ENCODE measurements around the gene DHH.

The DHH gene

GRCh38 chr12:49061157-49061650 is 33.4 kb downstream of the DHH start:
- DNase-seq (ENCODE audit: low read depth) = no peak
- TF ChIP-seq, protein P1, sequence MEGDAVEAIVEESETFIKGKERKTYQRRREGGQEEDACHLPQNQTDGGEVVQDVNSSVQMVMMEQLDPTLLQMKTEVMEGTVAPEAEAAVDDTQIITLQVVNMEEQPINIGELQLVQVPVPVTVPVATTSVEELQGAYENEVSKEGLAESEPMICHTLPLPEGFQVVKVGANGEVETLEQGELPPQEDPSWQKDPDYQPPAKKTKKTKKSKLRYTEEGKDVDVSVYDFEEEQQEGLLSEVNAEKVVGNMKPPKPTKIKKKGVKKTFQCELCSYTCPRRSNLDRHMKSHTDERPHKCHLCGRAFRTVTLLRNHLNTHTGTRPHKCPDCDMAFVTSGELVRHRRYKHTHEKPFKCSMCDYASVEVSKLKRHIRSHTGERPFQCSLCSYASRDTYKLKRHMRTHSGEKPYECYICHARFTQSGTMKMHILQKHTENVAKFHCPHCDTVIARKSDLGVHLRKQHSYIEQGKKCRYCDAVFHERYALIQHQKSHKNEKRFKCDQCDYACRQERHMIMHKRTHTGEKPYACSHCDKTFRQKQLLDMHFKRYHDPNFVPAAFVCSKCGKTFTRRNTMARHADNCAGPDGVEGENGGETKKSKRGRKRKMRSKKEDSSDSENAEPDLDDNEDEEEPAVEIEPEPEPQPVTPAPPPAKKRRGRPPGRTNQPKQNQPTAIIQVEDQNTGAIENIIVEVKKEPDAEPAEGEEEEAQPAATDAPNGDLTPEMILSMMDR (IDR thresholded peaks at IDR 0.05; ENCODE audit: control insufficient read depth, insufficient read depth, low read depth, low read length, missing control alignments) = no peak
- peak overlapping the region; percentile 88 for H3K4me3 ChIP-seq (ENCODE audit: control insufficient read depth, low read depth, low read length)

GRCh38 chr12:49060237-49061156 is 34.1 kb downstream of the DHH start, which contains the start of gene KMT2D:
Gene KMT2D, minus strand, starts transcription at chr12:49060794. Its CDS starts 5,470 bp downstream, at chr12:49055324.
- peak within 1 kb of the TSS; percentile 88 for H3K4me3 ChIP-seq (ENCODE audit: control insufficient read depth, low read depth, low read length)
- TF ChIP-seq, protein P1 (IDR thresholded peaks at IDR 0.05; ENCODE audit: control insufficient read depth, insufficient read depth, low read depth, low read length, missing control alignments) = peak; percentile 38
- peak; percentile 91 for DNase-seq (ENCODE audit: low read depth)

GRCh38 chr12:49059299-49060171 is 35.1 kb downstream of the DHH start:
- peak overlapping the region; percentile 88 for H3K4me3 ChIP-seq (ENCODE audit: control insufficient read depth, low read depth, low read length)
- no peak for DNase-seq (ENCODE audit: low read depth)
- TF ChIP-seq, protein P1 (IDR thresholded peaks at IDR 0.05; ENCODE audit: control insufficient read depth, insufficient read depth, low read depth, low read length, missing control alignments) = no peak

GRCh38 chr12:49059045-49059298 is 35.6 kb downstream of the DHH start:
- peak overlapping the region; percentile 88 for H3K4me3 ChIP-seq (ENCODE audit: control insufficient read depth, low read depth, low read length)
- TF ChIP-seq, protein P1 (IDR thresholded peaks at IDR 0.05; ENCODE audit: control insufficient read depth, insufficient read depth, low read depth, low read length, missing control alignments) = no peak
- DNase-seq (ENCODE audit: low read depth) = no peak

DNA sequence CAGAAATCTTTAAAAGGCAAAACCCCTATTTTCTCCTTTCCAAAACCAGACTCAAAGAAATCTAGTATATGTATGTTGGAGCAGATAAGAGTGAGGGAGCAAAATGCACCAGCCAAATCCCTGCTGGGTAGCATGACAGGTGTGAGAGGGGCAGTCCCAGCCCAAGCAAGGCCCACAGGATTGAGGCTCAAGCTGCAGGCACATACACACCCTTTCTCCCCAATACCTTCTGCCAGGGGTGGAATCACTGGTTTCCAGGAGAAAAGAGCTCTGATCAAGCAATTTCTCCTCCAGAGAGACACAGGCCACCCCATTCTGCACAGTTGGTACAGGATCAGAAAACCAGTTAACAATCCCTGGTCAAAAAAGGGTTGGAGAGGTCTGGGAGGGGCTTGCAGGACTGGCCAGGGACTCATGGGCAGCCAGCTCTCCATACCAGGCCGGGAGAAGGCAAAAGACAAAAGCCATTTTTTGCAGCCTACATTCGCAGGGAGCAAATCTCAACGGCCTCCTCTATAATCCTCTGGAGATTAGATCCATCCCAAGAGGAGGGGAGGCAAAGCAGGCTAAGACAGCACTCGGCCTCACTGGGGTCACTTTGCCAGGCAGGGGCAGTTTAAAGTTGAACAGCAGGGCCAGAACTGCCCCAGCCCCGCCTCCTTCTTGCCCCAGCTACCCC is 36.1 kb downstream of the DHH start:
- TF ChIP-seq, protein P1 (IDR thresholded peaks at IDR 0.05; ENCODE audit: control insufficient read depth, insufficient read depth, low read depth, low read length, missing control alignments) = no peak
- DNase-seq (ENCODE audit: low read depth) = no peak

DNA sequence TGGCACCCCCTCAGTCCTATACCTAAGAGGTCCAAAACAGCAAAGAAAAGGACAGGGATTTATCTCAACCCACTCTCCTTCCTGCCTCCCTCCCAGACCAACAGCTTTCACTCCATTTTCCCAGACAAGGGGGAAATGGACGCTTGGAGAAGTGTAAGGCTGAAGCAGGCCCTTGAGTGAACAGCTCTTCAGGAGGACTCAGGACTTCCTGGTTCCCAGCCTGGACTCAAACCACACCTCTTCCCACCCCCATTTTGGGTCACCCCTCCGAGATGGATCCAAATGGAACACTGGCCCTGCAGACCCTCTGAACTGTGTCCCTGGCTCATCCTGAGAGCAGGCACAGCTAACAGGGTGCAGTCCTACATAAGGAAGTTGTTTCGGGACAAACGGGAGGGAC is 36.7 kb downstream of the DHH start:
- H3K4me3 ChIP-seq (ENCODE audit: control insufficient read depth, low read depth, low read length) = peak overlapping the region; percentile 88
- TF ChIP-seq, protein P1 (IDR thresholded peaks at IDR 0.05; ENCODE audit: control insufficient read depth, insufficient read depth, low read depth, low read length, missing control alignments) = no peak
- no peak for DNase-seq (ENCODE audit: low read depth)

More for the DNA sequence above, 36.1 kb downstream of the DHH start:
- H3K4me3 ChIP-seq (ENCODE audit: control insufficient read depth, low read depth, low read length) = peak overlapping the region; percentile 88
